GM12878 (cell line): ENCODE results near the gene RTEL1. TPM values are rescaled to one million over a fixed set of nuclear protein-coding genes. Genes with fewer than 3 reads are reported as not detected.

Source experiments
- ATAC-seq: fragments of 200-7000 bp; cut with Tn5 transposase; 3 replicates; pipeline ENCODE4 v1.9.1; 2020; ENCODE audit warnings: mild to moderate bottlenecking, moderate library complexity
- BruUV-seq: library from RNA; stranded (reverse); fragments of 400-500 nt; replicated peaks from 2 replicates; lab custom pipeline; 2021; lab: Mats Ljungman, UMichigan
- CTCF ChIA-PET: fragments of 300-600 bp; sonication (Branson Sonifier 250); formaldehyde crosslinking; extraction: SDS; loops from one replicate; lab custom pipeline; 2021; ENCODE audit warnings: inconsistent platforms; lab: Yijun Ruan, JAX
- POLR2A ChIA-PET: fragments of 350-600 bp; formaldehyde crosslinking; extraction: SDS; loops from one replicate; lab custom pipeline; 2021; ENCODE audit warnings: inconsistent platforms; lab: Charles Lee
- RAD21 ChIA-PET: fragments of 300-600 bp; sonication (Branson Sonifier 250); formaldehyde crosslinking; loops from one replicate; lab custom pipeline; 2023; ENCODE audit warnings: antibody characterized with exemption; ENCODE audit not compliant: unreplicated experiment; lab: Charles Lee
- SMC1A ChIA-PET: fragments of 300-600 bp; sonication (Branson Sonifier 250); formaldehyde crosslinking; loops from one replicate; lab custom pipeline; 2023; ENCODE audit not compliant: unreplicated experiment, uncharacterized antibody; lab: Charles Lee
- DNase-seq: peaks from one replicate; pipeline ENCODE4 v3.0.0-alpha.2; 2011; ENCODE audit warnings: low read depth, low spot score
- FAIRE-seq: peaks from 3 replicates; lab custom pipeline; 2011; peaks lifted over from hg19 to GRCh38; lab: Jason Lieb, UNC
- H2AFZ ChIP-seq: 2 replicates; pipeline ENCODE4 v1.6.0; 2011; ENCODE audit warnings: low read depth, low read length, control low read depth; ENCODE audit not compliant: control insufficient read depth
- H3K27ac ChIP-seq: 2 replicates; pipeline ENCODE4 v1.5.1; 2011; ENCODE audit warnings: control low read depth; ENCODE audit not compliant: control insufficient read depth, insufficient read depth
- H3K27me3 ChIP-seq, 2 experiments: replicated peaks in 1 of 2; 2 replicates each; pipeline versions ENCODE4 v1.6.0 to v1.6.1; 2011; ENCODE audit warnings: low read length in 1 of 2; ENCODE audit not compliant: control insufficient read depth in 2 of 2, insufficient read depth in 2 of 2
- H3K36me3 ChIP-seq, 2 experiments: 2 replicates each; pipeline ENCODE4 v1.5.1; 2011; ENCODE audit warnings: low read length in 1 of 2; ENCODE audit not compliant: control insufficient read depth in 2 of 2, insufficient read depth in 2 of 2
- H3K4me1 ChIP-seq: 2 replicates; pipeline ENCODE4 v1.6.1; 2011; ENCODE audit warnings: mild to moderate bottlenecking, low read length, moderate library complexity, mixed read lengths; ENCODE audit not compliant: control insufficient read depth, insufficient read depth
- H3K4me2 ChIP-seq: 2 replicates; pipeline ENCODE4 v1.6.0; 2011; ENCODE audit warnings: control low read depth; ENCODE audit not compliant: control insufficient read depth, insufficient read depth
- H3K4me3 ChIP-seq: fragments of 200-600 bp; sonication (generic); 2 replicates; pipeline ENCODE4 v1.5.1; 2016
- H3K79me2 ChIP-seq: 2 replicates; pipeline ENCODE4 v1.6.0; 2011; ENCODE audit warnings: low read length; ENCODE audit not compliant: control insufficient read depth, insufficient read depth
- H3K9ac ChIP-seq: 2 replicates; pipeline ENCODE4 v1.8.0; 2011; ENCODE audit warnings: low read length, control low read depth, mixed read lengths; ENCODE audit not compliant: control insufficient read depth, insufficient read depth
- H3K9me3 ChIP-seq: replicated peaks from 3 replicates; pipeline ENCODE4 v1.5.1; 2011; ENCODE audit warnings: mild to moderate bottlenecking, low read length; ENCODE audit not compliant: control insufficient read depth, insufficient read depth
- H4K20me1 ChIP-seq: 2 replicates; pipeline ENCODE4 v1.6.0; 2011; ENCODE audit not compliant: control insufficient read depth, insufficient read depth
- DPF2 ChIP-seq: fragments of 450-650 bp; IDR thresholded peaks from 2 replicates; pipeline ENCODE4 v1.6.1; 2017; ENCODE audit warnings: mild to moderate bottlenecking
- ETV6 ChIP-seq, 2 experiments: fragments of 450-650 bp in 1 of 2; IDR thresholded peaks in 1 of 2; conservative IDR thresholded peaks in 1 of 2; 2 replicates each; pipeline ENCODE4 v1.6.1; 2014; ENCODE audit warnings: antibody characterized with exemption in 1 of 2, borderline replicate concordance in 1 of 2, low read depth in 1 of 2, mild to moderate bottlenecking in 1 of 2, moderate library complexity in 1 of 2
- NR2F1 ChIP-seq: fragments of 450-650 bp; conservative IDR thresholded peaks from 2 replicates; pipeline ENCODE4 v1.6.1; 2017; ENCODE audit warnings: mild to moderate bottlenecking
- POLR2A ChIP-seq: IDR thresholded peaks from 2 replicates; pipeline ENCODE4 v1.6.1; 2011; ENCODE audit warnings: low read depth, mild to moderate bottlenecking, low read length
- RELA ChIP-seq: fragments of 450-650 bp; IDR thresholded peaks from 2 replicates; pipeline ENCODE4 v1.8.0; 2014; ENCODE audit warnings: borderline replicate concordance; ENCODE audit not compliant: partially characterized antibody
- SMC3 ChIP-seq: IDR thresholded peaks from 2 replicates; pipeline ENCODE4 v1.6.1; 2011; ENCODE audit warnings: low read length, improper control_type of control experiment, borderline replicate concordance
- WGBS: methylation state at CpG from one replicate; pipeline ENCODE4 v1.1.6; 2016; ENCODE audit warnings: low lambda C conversion rate; ENCODE audit not compliant: insufficient replicate concordance, insufficient coverage; ENCODE audit errors: missing lambda C conversion rate; 5-methylcytosine and 5-hydroxymethylcytosine counted together
- in situ Hi-C: fragments of 300-500 bp; cut with MboI; formaldehyde crosslinking; loops from 9 replicates; pipeline ENCODE4 v1.14.3; 2018; ENCODE audit warnings: mixed read lengths
- intact Hi-C: fragments of 100-400 bp; cut with micrococcal nuclease; formaldehyde crosslinking; loops from one replicate; pipeline ENCODE4 v1.14.2; 2022; ENCODE audit not compliant: unreplicated experiment
- polyA plus RNA-seq, 11 experiments: library from polyadenylated mRNA; depleted of rRNA in 4 of 11; unstranded in 6 of 11; stranded (reverse) in 5 of 11; fragments of >200 nt; fragmentation: Nextera tagmentation in 4 of 11; fragmentation: Illumina TruSeq in 1 of 11; extraction: Ambion mirVana in 4 of 11; extraction: Trizol in 1 of 11; gene quantifications; 1 replicate in 1 of 11; 2 replicates in 10 of 11; pipeline versions ENCODE4 v1.2.1 to v1.2.3, GENCODE V29; 2011 to 2016; ENCODE audit warnings: inconsistent platforms in 2 of 11, missing spikeins in 2 of 11, low read depth in 1 of 11
- total RNA-seq, 4 experiments: library from RNA; depleted of rRNA in 3 of 4; stranded (reverse); fragments of >200 nt in 3 of 4; fragmentation: Illumina TruSeq in 1 of 4; extraction: Trizol in 1 of 4; gene quantifications; 2 replicates each; pipeline versions ENCODE4 v1.2.1 to v1.2.3, GENCODE V29; 2013 to 2021
- TF ChIP-seq, protein P1 (sequence below): fragments of 450-650 bp; IDR thresholded peaks from 2 replicates; pipeline ENCODE4 v1.6.1; 2017; ENCODE audit warnings: mild to moderate bottlenecking, moderate library complexity

The RTEL1 gene
- total and polyA plus RNA-seq, 10 of the 15 experiments (the other 5 are each of a cell fraction or from before 2014, with no cell fraction given): 0.40 to 37.2 (median 15.6) TPM; not detected in 1

DNA sequence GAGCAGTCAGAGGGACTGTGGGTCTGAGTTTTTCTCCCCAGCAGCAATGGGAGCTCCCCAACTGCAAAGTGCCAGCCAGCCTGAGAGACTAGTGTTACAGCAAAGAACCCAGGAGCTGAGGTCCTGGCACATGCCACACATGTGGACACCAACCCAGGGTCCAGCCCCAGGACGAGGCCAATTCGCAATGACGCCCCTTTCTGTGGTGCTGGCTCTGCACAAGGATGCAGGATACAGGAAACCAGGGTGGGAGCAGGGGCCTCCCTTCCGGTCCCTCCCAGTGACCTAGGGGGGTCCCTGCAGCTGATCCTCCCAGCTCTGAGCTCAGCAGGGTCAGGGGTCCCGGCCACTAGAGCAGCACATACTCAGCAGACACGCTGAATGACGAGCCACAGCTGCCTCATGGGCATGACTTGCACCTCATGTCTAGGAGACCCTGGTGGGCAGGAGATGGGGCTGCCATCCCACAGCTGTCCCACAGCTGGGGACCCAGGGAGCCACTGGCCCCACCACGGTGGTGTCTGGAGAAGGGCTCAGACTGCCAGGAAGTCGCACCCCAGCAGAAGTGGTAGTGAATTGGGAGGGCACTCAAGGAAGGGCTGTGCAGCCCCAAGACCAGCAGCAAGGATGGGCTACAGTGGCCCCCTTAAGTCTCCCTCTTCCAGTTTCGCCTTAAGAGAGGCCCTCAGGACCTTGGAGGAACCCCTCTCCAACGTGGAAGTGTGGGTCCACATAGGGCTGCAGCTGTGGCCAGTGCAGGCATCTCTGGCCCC is 46.0 kb downstream of the RTEL1 start (continued):
- no peak for TF ChIP-seq SMC3
- TF ChIP-seq NR2F1: no peak
- no peak for TF ChIP-seq RELA
- no peak for TF ChIP-seq ETV6 (conservative IDR thresholded peaks at IDR 0.05 in 1 of 2, IDR thresholded peaks at IDR 0.05 in 1 of 2; ENCODE audit: borderline replicate concordance in 1 of 2, low read depth in 1 of 2)

DNA sequence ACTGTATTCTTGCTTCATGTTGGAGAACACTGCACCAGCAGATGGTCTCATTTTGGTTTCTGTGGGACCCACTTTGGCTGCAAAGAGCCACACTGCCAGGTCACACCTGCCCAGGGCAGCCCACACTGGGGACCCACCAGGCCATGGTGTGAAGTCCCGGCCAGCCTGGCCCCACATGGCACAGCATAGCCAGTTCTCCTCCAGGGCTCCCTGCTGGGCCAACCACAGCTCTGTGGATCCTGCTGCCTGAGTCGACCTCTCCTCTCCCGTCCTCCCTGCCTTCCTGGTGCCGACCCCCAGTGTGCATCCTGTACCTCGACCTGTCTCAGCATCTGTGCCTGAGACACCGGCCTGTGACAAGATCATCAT is 46.6 kb downstream of the RTEL1 start:
- no TSS peak for BruUV-seq
- 88% methylated on average over 6 of the region's 6 CpGs for WGBS
- Histone ChIP-seq H3K4me3 (no peak overlapping the region), H2AFZ (no peak overlapping the region), H4K20me1 (no peaks in the 10 kb centered on the region), H3K27me3 (no peaks in the 10 kb centered on the region), H3K36me3 (peaks cover 5 to 10% of the 10 kb centered on the region in 2 experiments; a peak in 3 of 4 replicates), H3K9ac (no peak overlapping the region), H3K79me2 (peaks cover 35% of the 10 kb centered on the region), H3K27ac (no peak overlapping the region), H3K4me2 (no peak overlapping the region)
- in situ Hi-C loops: loop anchor here (5.0 kb wide), 1 partner anchor 153 kb away; no protein-coding TSS in a partner anchor
- DNase-seq (no peak), ATAC-seq (no peak)
- CTCF ChIA-PET: interaction anchor here (0.6 kb wide), 1 partner anchor 367 kb away, joined by 3 read pairs; no protein-coding TSS in a partner anchor
- RAD21 ChIA-PET: interaction anchor here (1.1 kb wide), 1 partner anchor 240 kb away, joined by 3 read pairs; no protein-coding TSS in a partner anchor
- TF ChIP-seq DPF2 (no peak), POLR2A (peak; percentile 49; the same call in 1 of the 2 replicates)
- TF ChIP-seq, protein P1, sequence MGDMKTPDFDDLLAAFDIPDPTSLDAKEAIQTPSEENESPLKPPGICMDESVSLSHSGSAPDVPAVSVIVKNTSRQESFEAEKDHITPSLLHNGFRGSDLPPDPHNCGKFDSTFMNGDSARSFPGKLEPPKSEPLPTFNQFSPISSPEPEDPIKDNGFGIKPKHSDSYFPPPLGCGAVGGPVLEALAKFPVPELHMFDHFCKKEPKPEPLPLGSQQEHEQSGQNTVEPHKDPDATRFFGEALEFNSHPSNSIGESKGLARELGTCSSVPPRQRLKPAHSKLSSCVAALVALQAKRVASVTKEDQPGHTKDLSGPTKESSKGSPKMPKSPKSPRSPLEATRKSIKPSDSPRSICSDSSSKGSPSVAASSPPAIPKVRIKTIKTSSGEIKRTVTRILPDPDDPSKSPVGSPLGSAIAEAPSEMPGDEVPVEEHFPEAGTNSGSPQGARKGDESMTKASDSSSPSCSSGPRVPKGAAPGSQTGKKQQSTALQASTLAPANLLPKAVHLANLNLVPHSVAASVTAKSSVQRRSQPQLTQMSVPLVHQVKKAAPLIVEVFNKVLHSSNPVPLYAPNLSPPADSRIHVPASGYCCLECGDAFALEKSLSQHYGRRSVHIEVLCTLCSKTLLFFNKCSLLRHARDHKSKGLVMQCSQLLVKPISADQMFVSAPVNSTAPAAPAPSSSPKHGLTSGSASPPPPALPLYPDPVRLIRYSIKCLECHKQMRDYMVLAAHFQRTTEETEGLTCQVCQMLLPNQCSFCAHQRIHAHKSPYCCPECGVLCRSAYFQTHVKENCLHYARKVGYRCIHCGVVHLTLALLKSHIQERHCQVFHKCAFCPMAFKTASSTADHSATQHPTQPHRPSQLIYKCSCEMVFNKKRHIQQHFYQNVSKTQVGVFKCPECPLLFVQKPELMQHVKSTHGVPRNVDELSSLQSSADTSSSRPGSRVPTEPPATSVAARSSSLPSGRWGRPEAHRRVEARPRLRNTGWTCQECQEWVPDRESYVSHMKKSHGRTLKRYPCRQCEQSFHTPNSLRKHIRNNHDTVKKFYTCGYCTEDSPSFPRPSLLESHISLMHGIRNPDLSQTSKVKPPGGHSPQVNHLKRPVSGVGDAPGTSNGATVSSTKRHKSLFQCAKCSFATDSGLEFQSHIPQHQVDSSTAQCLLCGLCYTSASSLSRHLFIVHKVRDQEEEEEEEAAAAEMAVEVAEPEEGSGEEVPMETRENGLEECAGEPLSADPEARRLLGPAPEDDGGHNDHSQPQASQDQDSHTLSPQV: no peak
- TF ChIP-seq, all 136 proteins: peak for 1
- Histone ChIP-seq H3K9me3 (no peaks in the 10 kb centered on the region), H3K4me1 (peaks cover 13% of the 10 kb centered on the region)
- no peak for FAIRE-seq
- POLR2A ChIA-PET: no interaction called here
- intact Hi-C loops: no loop called here
- SMC1A ChIA-PET: no interaction called here
